KOPT-K1 (cell line): ENCODE measurements around the gene CIITA.
A peak's percentile ranks its signal among the peaks of the same experiment; 100 is the strongest.
"Not testable (repeated sequence)": the region's sequence is repeated elsewhere in the genome, so short reads cannot be mapped to it uniquely, and the experiment has no call there.

Source experiments
- H3K27ac ChIP-seq: fragments of 200-600 bp; sonication (generic); 2 replicates; pipeline ENCODE4 v1.5.1; 2016; ENCODE audit warnings: antibody characterized with exemption, mild to moderate bottlenecking, low read depth, low read length; ENCODE audit not compliant: poor library complexity, severe bottlenecking
- H3K36me3 ChIP-seq: fragments of 200-600 bp; sonication (generic); 2 replicates; pipeline ENCODE4 v1.5.1; 2017; ENCODE audit warnings: antibody characterized with exemption, mild to moderate bottlenecking, low read length, moderate library complexity; ENCODE audit not compliant: insufficient read depth
- H3K9me3 ChIP-seq: fragments of 200-600 bp; sonication (generic); 2 replicates; pipeline ENCODE4 v1.5.1; 2017; ENCODE audit warnings: antibody characterized with exemption, low read length, mild to moderate bottlenecking; ENCODE audit not compliant: insufficient read depth, poor library complexity, severe bottlenecking

Gene CIITA

DNA sequence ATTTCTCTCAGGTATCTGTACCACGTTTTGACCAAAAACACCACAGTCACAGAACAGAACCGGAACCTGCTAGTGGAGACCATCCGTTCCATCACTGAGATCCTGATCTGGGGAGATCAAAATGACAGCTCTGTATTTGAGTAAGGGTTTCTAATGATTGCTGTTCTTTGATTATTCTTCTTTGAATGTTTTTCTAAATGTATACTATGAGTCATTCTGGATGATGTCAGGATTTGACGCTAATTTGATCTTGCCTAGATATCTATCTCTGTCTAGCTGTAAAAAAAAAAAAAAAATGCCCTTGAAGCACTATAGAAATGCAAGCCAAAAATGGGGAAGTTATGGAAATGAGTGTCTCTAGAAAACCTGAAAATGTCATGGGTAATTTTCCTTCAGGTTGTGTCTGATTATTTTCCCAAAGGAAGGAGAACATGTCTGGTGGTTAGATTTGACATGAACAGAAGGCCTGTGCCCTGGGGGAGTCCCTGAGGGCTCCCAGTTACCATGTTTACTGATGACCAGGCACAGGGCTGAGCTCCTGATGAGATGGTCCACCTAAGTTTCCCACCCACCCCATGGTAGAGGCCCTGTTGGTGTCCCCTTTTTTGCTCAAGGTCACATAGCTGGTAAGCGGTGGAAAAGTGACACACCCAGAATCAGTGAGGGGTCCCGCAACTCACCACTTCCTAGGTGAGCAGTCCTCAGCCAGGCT is 80.9 kb downstream of the CIITA start:
- peaks cover 32% of the 10 kb centered on the region for H3K36me3 ChIP-seq
- H3K9me3 ChIP-seq: no peaks in the 10 kb centered on the region
- H3K27ac ChIP-seq: no peak overlapping the region

DNA sequence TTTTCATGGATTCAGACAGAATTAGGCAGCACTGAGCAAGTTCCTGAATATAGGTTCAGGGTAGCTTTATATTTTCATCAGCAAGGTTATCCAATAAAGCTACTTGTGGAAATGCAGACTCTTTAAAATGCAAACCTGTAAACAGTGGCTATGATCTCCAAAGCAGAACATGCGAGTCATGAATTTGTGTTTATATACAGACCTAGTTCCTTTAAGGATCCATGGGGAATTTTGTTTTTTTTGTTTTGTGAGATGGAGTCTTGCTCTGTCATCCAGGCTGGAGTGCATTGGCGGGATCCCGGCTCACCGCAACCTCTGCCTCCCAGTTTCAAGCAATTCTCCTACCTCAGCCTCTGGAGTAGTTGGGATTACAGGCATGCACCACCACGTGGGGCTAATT is 82.2 kb downstream of the CIITA start:
- no peak overlapping the region for H3K27ac ChIP-seq
- peaks cover 43% of the 10 kb centered on the region for H3K36me3 ChIP-seq
- no peaks in the 10 kb centered on the region for H3K9me3 ChIP-seq

DNA sequence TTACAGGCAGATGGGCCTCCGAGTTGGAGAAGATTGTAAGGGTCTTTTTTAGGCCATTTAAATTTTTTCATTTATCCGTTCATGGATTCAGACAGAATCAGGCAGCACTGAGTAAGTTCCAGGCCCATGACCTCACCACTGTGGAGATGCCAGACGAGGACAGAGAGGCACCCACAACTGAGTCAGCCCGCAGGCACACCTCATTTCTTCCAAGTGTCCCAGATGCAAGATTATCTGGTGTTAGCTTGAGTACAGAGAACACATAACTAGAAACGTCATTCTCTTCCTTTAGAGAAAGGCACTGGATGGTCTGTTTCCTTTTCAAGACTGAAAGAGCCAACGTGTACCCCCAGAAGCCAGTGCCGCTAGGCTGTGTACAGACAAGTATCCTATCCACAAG is 84.2 kb downstream of the CIITA start:
- peaks cover 60% of the 10 kb centered on the region for H3K36me3 ChIP-seq
- no peak overlapping the region for H3K27ac ChIP-seq
- no peaks in the 10 kb centered on the region for H3K9me3 ChIP-seq

DNA sequence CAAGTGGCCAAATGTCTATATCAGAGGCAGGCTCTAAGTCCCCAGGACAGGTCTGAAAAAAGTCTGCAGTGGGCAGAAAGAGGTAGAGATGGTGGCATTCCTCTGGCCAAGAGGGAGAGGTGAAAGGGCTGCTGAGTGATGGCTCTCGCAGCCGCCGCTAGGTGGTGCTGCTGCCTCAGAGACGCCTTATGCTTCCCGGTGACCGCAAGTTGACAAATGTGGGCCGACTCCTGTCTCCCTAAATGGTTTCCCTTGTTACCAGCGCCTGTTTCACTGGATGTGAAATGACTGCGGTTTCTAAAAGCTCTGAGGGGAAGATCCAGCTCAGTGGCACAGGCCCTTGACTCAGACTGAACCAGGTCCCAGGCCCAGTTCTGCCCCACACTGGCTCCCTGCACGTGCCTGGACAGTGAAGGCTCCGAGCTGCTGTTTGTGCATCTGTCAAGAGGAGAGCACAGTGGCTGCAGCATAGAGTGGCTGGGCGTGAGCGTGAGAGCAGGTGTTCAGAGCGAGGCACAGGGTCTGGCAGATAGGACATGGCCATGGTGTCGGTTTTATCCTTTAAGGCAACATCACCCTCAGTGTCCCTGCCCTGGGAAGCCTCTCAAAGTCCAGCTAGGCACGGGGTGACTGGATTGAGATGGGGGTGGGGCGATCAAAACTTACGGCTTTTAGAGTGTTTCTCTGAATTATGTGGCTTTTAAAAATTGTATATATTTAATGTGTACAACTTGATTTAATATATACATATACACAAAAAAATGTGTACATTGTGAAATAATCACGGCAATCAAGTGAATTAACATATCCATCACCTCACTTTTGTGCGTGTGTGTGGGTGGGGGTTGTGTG is 87.3 kb downstream of the CIITA start:
- Histone ChIP-seq H3K36me3 (peaks cover 50% of the 10 kb centered on the region), H3K9me3 (no peaks in the 10 kb centered on the region), H3K27ac (peak overlapping the region; percentile 34)

DNA sequence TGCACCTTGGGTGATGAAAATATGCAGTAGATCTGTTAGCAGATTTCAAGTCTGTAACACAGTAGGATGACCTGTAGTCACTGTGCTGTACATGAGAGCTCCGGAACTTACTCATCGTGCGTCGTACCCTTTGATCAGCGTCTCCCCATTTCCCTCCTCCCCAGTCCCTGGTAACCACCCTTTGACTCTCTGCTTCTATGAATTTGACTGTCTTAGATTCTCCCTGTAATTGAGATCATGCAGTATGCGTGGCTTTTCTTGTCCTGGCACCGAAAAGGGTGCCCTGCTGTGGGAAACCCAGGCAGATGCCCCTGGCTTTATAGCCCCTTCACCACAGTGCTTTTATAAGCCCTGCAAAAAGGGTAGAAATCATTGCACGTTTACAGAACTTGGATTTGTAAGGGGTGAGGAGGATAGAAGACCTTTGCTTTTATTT is 87.9 kb downstream of the CIITA start:
- Histone ChIP-seq H3K36me3 (peaks cover 56% of the 10 kb centered on the region), H3K9me3 (no peaks in the 10 kb centered on the region), H3K27ac (no peak overlapping the region)

DNA sequence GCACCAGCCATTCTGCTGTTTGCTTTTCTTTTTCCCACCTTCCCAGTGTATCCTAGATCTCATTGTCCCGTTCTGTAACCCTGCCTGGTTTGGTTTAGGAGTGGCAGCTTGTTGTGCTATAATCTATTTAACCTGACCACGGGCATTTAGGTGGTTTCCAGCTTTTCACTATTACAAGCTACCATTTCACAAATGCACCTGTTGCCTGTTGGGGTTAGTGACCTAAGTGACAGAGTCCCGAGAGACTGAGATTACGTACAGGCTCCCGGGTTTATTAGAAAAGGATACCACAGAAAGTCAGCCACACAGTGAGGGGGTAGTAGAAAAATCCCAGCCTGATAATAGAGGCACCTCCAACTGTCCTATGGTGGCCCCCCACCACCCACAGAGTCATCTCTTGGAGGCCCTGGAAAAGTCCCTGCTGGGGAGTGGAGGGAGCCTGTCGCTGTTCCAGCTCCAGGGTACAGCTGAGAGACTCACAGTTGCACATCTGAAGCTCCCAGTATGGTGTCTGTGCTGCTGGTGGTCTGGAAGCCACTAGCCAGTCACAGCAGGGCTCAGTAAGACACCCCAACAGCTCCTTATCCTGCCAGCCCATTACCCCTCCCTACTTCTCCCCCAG is 88.5 kb downstream of the CIITA start:
- Histone ChIP-seq H3K9me3 (no peaks in the 10 kb centered on the region), H3K36me3 (peaks cover 62% of the 10 kb centered on the region), H3K27ac (no peak overlapping the region)

DNA sequence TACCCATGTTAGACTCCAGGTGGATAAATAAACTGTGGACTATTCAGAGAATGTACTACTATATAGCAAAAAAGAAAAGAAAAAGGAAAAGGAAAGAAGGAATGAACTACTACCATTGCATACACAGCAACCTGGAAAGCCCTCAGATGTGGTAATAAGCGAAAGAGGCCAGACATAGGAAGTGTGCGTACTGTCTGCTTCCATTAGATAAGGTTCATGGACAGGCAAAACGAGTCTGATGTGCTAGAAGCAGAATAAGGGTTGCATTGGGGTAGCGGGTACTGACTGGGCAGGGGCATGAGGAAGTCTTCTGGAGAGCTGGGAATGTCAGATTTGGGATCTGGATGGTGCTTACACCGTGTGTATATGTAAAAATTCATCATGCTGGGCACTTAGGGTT is 89.1 kb downstream of the CIITA start:
- Histone ChIP-seq H3K27ac (no peak overlapping the region), H3K36me3 (peaks cover 65% of the 10 kb centered on the region)

DNA sequence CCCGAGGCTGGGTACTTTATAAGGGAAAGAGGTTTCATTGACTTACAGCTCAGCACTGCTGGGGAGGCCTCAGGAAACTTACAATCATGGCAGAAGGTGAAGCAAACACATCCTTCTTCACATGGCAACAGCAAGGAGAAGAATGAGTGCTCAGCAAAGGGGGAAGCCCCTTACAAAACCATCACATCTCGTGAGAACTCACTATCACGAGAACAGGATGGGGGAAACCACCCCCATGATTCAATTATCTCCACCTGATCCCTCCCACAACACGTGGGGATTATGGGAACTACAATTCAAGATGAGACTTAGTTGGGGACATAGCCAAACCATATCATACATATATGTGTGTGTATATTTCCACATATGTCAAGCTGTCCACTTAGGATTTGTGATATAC is 89.6 kb downstream of the CIITA start:
- peaks cover 68% of the 10 kb centered on the region for H3K36me3 ChIP-seq
- H3K9me3 ChIP-seq, H3K27ac ChIP-seq: not testable (repeated sequence)

More for the DNA sequence above, 89.1 kb downstream of the CIITA start:
- H3K9me3 ChIP-seq: no peaks in the 10 kb centered on the region

DNA sequence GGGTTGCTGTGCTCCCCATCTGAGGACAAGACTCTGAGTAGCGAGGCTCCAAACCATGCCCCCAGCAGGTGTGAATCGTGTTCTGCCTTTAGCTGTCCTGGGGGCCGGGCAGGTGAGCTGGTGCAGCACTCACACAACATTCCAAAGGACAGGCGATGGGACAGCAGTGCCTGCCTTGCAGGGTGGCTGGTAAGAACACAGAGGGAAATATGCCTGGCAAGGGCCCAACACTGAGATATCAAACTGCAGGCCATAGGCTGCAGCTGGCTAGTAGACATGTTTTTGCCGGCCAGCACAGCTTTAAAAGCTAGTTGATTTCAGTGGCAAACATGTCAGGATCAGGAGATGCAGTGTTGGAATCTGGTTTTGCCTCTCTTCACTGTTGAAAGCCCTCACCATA is 91.0 kb downstream of the CIITA start:
- Histone ChIP-seq H3K36me3 (peaks cover 59% of the 10 kb centered on the region), H3K9me3 (no peaks in the 10 kb centered on the region), H3K27ac (no peak overlapping the region)

DNA sequence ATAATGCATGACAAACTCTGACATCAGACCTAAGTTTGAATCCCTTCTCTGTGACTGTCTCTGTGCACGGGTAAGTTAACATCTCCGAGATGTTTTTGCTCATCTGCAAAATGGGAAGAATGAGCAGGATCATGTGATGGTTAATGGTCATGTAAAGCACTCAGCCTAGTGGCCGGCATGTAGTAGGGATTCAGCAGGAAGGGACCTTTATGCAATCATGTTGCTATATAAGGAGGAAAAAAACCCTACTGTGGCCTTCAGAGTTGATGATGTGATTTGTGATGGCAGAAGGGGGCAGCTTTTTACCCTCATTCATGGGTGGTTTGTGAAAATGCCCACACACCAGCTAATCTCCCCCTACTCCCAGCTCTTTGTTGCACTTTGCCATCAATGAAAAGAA is 91.5 kb downstream of the CIITA start:
- H3K27ac ChIP-seq: no peak overlapping the region
- no peaks in the 10 kb centered on the region for H3K9me3 ChIP-seq
- H3K36me3 ChIP-seq: peaks cover 59% of the 10 kb centered on the region

DNA sequence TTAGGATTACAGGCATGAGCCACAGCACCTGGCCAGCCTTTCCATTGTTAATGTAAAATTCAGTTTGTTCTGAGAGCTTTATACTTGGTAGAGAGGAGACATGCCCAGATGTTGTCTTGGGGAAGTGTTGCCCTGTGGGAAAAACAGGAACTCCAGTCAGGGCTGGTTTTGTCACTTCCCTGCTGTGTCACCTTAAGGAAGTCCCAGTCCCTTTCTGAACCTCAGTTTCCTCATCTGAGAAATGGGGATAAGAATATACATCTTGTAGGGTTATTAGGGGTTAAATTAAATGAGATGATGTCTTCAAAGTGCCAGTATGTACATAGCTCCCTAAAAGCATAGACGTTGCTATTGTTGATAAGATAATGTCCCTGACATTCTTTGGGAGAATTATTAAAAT is 92.6 kb downstream of the CIITA start:
- Histone ChIP-seq H3K9me3 (no peaks in the 10 kb centered on the region), H3K36me3 (peaks cover 61% of the 10 kb centered on the region), H3K27ac (no peak overlapping the region)

DNA sequence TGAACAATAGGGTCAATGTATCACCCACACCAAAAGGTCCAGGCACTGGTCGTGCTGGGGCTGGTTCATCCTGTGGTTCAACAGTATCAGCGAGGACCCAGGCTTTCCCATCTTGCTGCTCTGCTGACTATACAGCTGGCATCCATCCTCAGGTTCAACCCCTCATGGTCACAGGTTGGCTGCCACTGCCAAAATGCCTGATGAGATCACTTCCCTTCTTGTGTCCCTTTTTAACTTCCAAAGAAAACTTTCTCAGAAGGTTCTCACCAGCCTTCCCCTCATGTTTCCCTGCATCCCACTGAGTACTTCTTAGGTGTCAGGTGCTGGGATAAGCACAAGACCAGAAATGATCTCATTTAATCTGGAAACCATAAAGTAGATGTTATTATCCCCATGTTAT is 93.1 kb downstream of the CIITA start:
- Histone ChIP-seq H3K27ac (no peak overlapping the region), H3K36me3 (peaks cover 59% of the 10 kb centered on the region), H3K9me3 (no peaks in the 10 kb centered on the region)

DNA sequence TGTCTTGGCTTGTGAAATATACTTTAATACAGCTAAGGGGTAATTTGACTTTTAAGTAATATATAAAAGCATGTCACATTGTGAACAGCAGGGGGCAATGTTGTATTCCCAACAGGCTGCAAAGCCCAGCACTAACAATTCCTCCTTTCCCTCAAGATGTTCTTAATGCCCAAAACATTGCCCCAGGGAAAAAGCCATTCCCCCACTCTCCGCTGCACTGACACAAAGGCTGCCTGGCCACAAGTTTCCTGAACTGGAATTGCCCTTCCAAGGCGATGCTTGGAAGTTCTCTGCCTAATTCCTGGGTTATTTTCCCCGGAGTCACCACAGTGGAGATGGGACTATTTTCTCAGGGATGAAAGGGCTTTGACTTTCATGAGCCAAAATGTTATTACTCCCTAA is 94.6 kb downstream of the CIITA start:
- Histone ChIP-seq H3K36me3 (peaks cover 56% of the 10 kb centered on the region), H3K27ac (peak overlapping the region; percentile 57), H3K9me3 (no peaks in the 10 kb centered on the region)

DNA sequence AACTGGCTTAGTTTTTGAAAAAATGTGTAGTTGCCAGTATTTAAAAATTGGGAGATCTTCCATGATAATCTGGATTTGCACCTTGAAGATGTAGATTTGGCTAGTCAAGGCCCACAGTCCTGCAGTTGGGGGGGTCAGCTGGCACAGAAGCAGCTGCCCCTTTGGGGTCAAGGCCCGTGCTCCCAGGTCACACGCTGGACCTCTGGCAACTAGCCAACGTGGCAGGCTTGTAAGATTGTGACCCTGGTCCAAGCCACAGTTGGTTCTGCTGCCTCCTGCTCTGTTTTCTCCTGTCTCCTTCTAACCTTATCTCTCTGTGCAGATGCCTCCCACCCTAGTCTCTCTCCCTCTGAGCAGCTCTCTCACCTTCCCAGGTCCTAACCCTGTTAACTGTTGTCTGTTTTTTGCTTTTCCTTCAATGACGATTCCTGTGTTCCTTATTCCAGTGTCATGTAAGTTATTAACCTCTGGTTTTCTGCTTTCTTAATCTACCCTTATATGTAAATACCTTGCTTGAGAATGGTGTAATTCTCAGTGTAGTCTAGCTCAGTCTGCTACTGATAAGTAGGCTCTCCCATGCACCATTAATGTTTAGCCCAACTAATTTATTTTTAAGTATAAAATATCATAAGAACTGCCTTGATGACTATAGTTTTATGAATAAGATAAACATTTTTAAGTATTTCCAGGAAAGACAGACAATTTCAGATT is 95.3 kb downstream of the CIITA start:
- Histone ChIP-seq H3K9me3 (no peaks in the 10 kb centered on the region), H3K36me3 (peaks cover 56% of the 10 kb centered on the region), H3K27ac (peak overlapping the region; percentile 57)
